ENCODE measurements around the gene TBC1D13.

The TBC1D13 gene

GRCh38 chr9:128829477-128830251, 42.6 kb downstream of the TBC1D13 start, which contains the start of gene SPOUT1:
Gene SPOUT1, minus strand, starts transcription at chr9:128829794. Its CDS starts 14 bp downstream, at chr9:128829780.
- Histone ChIP-seq H3K4me2 (ENCODE audit: low read length, poor library complexity, severe bottlenecking) (peak within 1 kb of the TSS; percentile 97), H3K27ac (ENCODE audit: low read length, poor library complexity, severe bottlenecking) (peak within 1 kb of the TSS; percentile 37), H3K23ac (ENCODE audit: low read length in 2 of 2) (peak within 1 kb of the TSS in 1 of 2 experiments; percentile 94), H2BK5ac (ENCODE audit: low read depth, low read length, poor library complexity, severe bottlenecking) (peak within 1 kb of the TSS; percentile 47), H3K14ac (ENCODE audit: low read length in 2 of 2) (peak within 1 kb of the TSS in 1 of 2 experiments; percentile 91), H3K4me1 (ENCODE audit: control insufficient read depth, insufficient read depth, low read depth, low read length) (peaks cover 10% of the 10 kb centered on the region), H3K4me3 (ENCODE audit: insufficient read depth in 1 of 2, low read depth in 1 of 2, low read length in 2 of 2) (peak within 1 kb of the TSS; percentile 92 to 93), H2BK12ac (ENCODE audit: low read length in 2 of 2) (no peak within 1 kb of the TSS), H2AK5ac (ENCODE audit: low read length, severe bottlenecking) (no peak within 1 kb of the TSS), H2AFZ (ENCODE audit: low read depth, low read length) (peak within 1 kb of the TSS; percentile 57), H4K8ac (ENCODE audit: low read length) (peak within 1 kb of the TSS; percentile 47), H3K36me3 (ENCODE audit: control insufficient read depth in 1 of 2, insufficient read depth in 2 of 2, low read depth in 1 of 2, low read length in 2 of 2) (peaks cover 40 to 44% of the 10 kb centered on the region in 2 experiments), H2BK120ac (ENCODE audit: low read depth, low read length) (peak within 1 kb of the TSS; percentile 76), H2BK15ac (ENCODE audit: low read depth, poor library complexity, severe bottlenecking) (peak within 1 kb of the TSS; percentile 60), H3K18ac (ENCODE audit: low read depth in 1 of 2, low read length in 2 of 2) (peak within 1 kb of the TSS; percentile 45 to 96), H3K9ac (ENCODE audit: low read length) (peak within 1 kb of the TSS; percentile 92), H3K9me3 (ENCODE audit: control insufficient read depth, low read length) (no peaks in the 10 kb centered on the region), H3K4ac (ENCODE audit: low read depth in 1 of 2, low read length in 2 of 2) (peak within 1 kb of the TSS; percentile 71 to 85), H4K91ac (ENCODE audit: low read length) (peak within 1 kb of the TSS; percentile 81), H3K79me1 (replicated peaks; ENCODE audit: low read length, poor library complexity, severe bottlenecking) (peaks cover 20% of the 10 kb centered on the region), H3K27me3 (ENCODE audit: control insufficient read depth in 1 of 2, insufficient read depth in 1 of 2, low read length in 2 of 2) (no peaks in the 10 kb centered on the region)
- peak; percentile 91 for DNase-seq
- WGBS = 4% methylated on average over 50 of the region's 56 CpGs

- H2AFZ ChIP-seq (ENCODE audit: low read depth, low read length) = no peak overlapping the region
- H3K9ac ChIP-seq (ENCODE audit: low read length) = no peak overlapping the region
- H3K4me2 ChIP-seq (ENCODE audit: low read length, poor library complexity, severe bottlenecking) = no peak overlapping the region
- H3K18ac ChIP-seq (ENCODE audit: low read depth in 1 of 2, low read length in 2 of 2) = no peak overlapping the region
- H3K23ac ChIP-seq (ENCODE audit: low read length in 2 of 2) = no peak overlapping the region
- 94% methylated on average over 10 of the region's 10 CpGs for WGBS
- H2BK5ac ChIP-seq (ENCODE audit: low read depth, low read length, poor library complexity, severe bottlenecking) = no peak overlapping the region
- peaks cover 24 to 39% of the 10 kb centered on the region in 2 experiments for H3K36me3 ChIP-seq (ENCODE audit: control insufficient read depth in 1 of 2, insufficient read depth in 2 of 2, low read depth in 1 of 2, low read length in 2 of 2)
- no peaks in the 10 kb centered on the region for H3K27me3 ChIP-seq (ENCODE audit: control insufficient read depth in 1 of 2, insufficient read depth in 1 of 2, low read length in 2 of 2)
- H3K4ac ChIP-seq (ENCODE audit: low read depth in 1 of 2, low read length in 2 of 2) = no peak overlapping the region
- no peak overlapping the region for H4K8ac ChIP-seq (ENCODE audit: low read length)
- H2BK12ac ChIP-seq (ENCODE audit: low read length in 2 of 2) = no peak overlapping the region
- H2BK120ac ChIP-seq (ENCODE audit: low read depth, low read length) = no peak overlapping the region
- H3K4me3 ChIP-seq (ENCODE audit: insufficient read depth in 1 of 2, low read depth in 1 of 2, low read length in 2 of 2) = no peak overlapping the region
- no peak overlapping the region for H3K27ac ChIP-seq (ENCODE audit: low read length, poor library complexity, severe bottlenecking)
- H3K4me1 ChIP-seq (ENCODE audit: control insufficient read depth, insufficient read depth, low read depth, low read length) = peaks cover 12% of the 10 kb centered on the region
- no peak overlapping the region for H2BK15ac ChIP-seq (ENCODE audit: low read depth, poor library complexity, severe bottlenecking)
- no peak overlapping the region for H4K91ac ChIP-seq (ENCODE audit: low read length)
- H3K79me1 ChIP-seq (replicated peaks; ENCODE audit: low read length, poor library complexity, severe bottlenecking) = peaks cover 9% of the 10 kb centered on the region
- H2AK5ac ChIP-seq (ENCODE audit: low read length, severe bottlenecking) = no peak overlapping the region
- no peak overlapping the region for H3K14ac ChIP-seq (ENCODE audit: low read length in 2 of 2)
- H3K9me3 ChIP-seq (ENCODE audit: control insufficient read depth, low read length) = no peaks in the 10 kb centered on the region
- no peak for DNase-seq
Measured at GRCh38 chr9:128833696-128834095, 46.6 kb downstream of the TBC1D13 start.

GRCh38 chr9:128835246-128836210, 48.5 kb downstream of the TBC1D13 start:
- Histone ChIP-seq H4K91ac (ENCODE audit: low read length) (no peak overlapping the region), H3K4me2 (ENCODE audit: low read length, poor library complexity, severe bottlenecking) (no peak overlapping the region), H3K23ac (ENCODE audit: low read length in 2 of 2) (no peak overlapping the region), H3K27ac (ENCODE audit: low read length, poor library complexity, severe bottlenecking) (no peak overlapping the region), H3K18ac (ENCODE audit: low read depth in 1 of 2, low read length in 2 of 2) (no peak overlapping the region), H3K4ac (ENCODE audit: low read depth in 1 of 2, low read length in 2 of 2) (no peak overlapping the region), H3K36me3 (ENCODE audit: control insufficient read depth in 1 of 2, insufficient read depth in 2 of 2, low read depth in 1 of 2, low read length in 2 of 2) (peaks cover 24 to 39% of the 10 kb centered on the region in 2 experiments), H3K79me1 (replicated peaks; ENCODE audit: low read length, poor library complexity, severe bottlenecking) (peaks cover 2% of the 10 kb centered on the region), H4K8ac (ENCODE audit: low read length) (no peak overlapping the region), H2AK5ac (ENCODE audit: low read length, severe bottlenecking) (no peak overlapping the region), H3K9me3 (ENCODE audit: control insufficient read depth, low read length) (no peaks in the 10 kb centered on the region), H3K4me1 (ENCODE audit: control insufficient read depth, insufficient read depth, low read depth, low read length) (peaks cover 5% of the 10 kb centered on the region), H2BK120ac (ENCODE audit: low read depth, low read length) (no peak overlapping the region), H2AFZ (ENCODE audit: low read depth, low read length) (no peak overlapping the region), H3K4me3 (ENCODE audit: insufficient read depth in 1 of 2, low read depth in 1 of 2, low read length in 2 of 2) (no peak overlapping the region), H2BK5ac (ENCODE audit: low read depth, low read length, poor library complexity, severe bottlenecking) (no peak overlapping the region), H3K27me3 (ENCODE audit: control insufficient read depth in 1 of 2, insufficient read depth in 1 of 2, low read length in 2 of 2) (no peaks in the 10 kb centered on the region), H2BK12ac (ENCODE audit: low read length in 2 of 2) (no peak overlapping the region), H3K14ac (ENCODE audit: low read length in 2 of 2) (no peak overlapping the region), H3K9ac (ENCODE audit: low read length) (no peak overlapping the region), H2BK15ac (ENCODE audit: low read depth, poor library complexity, severe bottlenecking) (no peak overlapping the region)
- WGBS = 97% methylated on average over 28 of the region's 28 CpGs
- no peak for DNase-seq
